ENCODE results near the gene HNRNPC. TPM values are rescaled to one million over a fixed set of nuclear protein-coding genes. Genes with fewer than 3 reads are reported as not detected.

Gene HNRNPC
- total RNA-seq, 3 donors from 2014 or later: 273 to 334 (median 312) TPM

DNA sequence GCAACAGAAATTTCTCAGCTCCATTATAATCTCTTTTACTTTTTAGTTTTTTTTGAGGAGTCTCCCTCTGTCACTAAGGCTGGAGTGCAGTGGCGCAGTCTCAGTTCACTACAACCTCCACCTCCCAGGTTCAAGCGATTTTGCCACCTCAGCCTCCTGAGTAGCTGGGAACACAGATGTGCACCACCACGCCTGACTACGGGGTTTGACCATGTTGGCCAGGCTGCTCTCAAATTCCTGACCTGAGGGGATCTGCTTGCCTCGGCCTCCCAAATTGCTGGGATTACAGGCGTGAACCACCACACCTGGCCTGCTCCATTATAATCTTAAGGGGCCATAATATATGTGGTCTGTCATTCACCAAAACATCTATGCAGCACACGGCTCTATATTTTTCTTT lies 23.4 kb downstream of the HNRNPC start:
- TF ChIP-seq, protein P1, sequence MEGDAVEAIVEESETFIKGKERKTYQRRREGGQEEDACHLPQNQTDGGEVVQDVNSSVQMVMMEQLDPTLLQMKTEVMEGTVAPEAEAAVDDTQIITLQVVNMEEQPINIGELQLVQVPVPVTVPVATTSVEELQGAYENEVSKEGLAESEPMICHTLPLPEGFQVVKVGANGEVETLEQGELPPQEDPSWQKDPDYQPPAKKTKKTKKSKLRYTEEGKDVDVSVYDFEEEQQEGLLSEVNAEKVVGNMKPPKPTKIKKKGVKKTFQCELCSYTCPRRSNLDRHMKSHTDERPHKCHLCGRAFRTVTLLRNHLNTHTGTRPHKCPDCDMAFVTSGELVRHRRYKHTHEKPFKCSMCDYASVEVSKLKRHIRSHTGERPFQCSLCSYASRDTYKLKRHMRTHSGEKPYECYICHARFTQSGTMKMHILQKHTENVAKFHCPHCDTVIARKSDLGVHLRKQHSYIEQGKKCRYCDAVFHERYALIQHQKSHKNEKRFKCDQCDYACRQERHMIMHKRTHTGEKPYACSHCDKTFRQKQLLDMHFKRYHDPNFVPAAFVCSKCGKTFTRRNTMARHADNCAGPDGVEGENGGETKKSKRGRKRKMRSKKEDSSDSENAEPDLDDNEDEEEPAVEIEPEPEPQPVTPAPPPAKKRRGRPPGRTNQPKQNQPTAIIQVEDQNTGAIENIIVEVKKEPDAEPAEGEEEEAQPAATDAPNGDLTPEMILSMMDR (IDR thresholded peaks at IDR 0.05): no peak
- no peaks in the 10 kb centered on the region for H3K4me1 ChIP-seq (ENCODE audit: low read depth)
- intact Hi-C loops (cut with DNase I, micrococcal nuclease): no loop called here
- DNase-seq: no peak
- no peak for ATAC-seq
- no peak overlapping the region for H3K4me3 ChIP-seq
- H3K9me3 ChIP-seq: no peaks in the 10 kb centered on the region
- peaks cover 4% of the 10 kb centered on the region for H3K36me3 ChIP-seq (ENCODE audit: low read depth)

DNA sequence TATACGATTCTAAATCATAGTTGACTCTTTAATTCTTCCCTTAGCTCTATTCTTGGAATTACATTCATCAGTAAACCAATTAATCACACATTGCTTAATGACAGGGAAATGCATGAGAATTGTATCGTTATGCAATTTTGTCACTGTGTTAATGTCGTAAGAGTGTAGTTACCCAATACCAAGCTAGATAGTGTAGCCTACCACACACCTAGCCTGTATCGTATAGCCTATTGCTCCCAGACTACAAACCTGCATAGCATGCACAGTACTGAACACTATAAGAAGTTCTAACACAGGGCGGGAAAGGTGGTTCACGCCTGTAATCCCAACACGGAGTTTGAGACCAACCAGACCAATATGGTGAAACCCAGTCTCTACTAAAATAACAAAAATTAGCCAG lies 24.7 kb downstream of the HNRNPC start:
- intact Hi-C loops (cut with DNase I, micrococcal nuclease): no loop called here
- H3K4me1 ChIP-seq (ENCODE audit: low read depth): no peaks in the 10 kb centered on the region
- TF ChIP-seq, protein P1 (IDR thresholded peaks at IDR 0.05): no peak
- no peaks in the 10 kb centered on the region for H3K9me3 ChIP-seq
- ATAC-seq (peak; percentile 39), DNase-seq (no peak)
- H3K4me3 ChIP-seq: no peak overlapping the region
- no peaks in the 10 kb centered on the region for H3K36me3 ChIP-seq (ENCODE audit: low read depth)

DNA sequence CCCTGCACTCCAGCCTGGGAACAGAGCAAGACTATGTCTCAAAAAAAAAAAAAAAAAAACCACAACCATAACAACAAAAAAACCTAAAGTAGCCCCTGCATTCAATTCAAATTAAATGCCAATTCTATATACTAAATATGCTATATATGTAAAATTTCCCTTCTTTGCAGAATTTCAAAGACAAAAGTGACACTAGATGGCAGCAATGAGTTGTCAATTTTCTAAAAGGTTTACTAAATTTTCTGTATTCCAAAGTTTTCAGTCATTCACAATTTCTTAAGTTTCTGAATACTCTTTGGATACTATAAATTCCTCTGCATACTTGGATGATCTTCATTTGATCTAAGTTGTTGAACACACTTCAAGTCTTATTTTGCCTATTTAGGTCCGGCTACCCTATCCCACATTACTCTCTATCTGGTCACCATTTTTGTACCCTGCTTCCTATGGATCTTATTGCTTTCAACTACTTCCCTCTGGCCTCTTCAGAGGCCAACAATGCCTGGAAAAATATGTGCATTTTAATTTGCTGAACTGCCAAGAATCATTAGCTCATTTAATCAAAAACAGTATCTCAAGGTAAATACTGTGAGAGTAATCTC lies 27.9 kb downstream of the HNRNPC start:
- H3K36me3 ChIP-seq (ENCODE audit: low read depth): peaks cover 4% of the 10 kb centered on the region
- intact Hi-C loops (cut with DNase I, micrococcal nuclease): no loop called here
- no peak for DNase-seq
- no peaks in the 10 kb centered on the region for H3K9me3 ChIP-seq
- peaks cover 6% of the 10 kb centered on the region for H3K4me1 ChIP-seq (ENCODE audit: low read depth)
- ATAC-seq: no peak
- no peak overlapping the region for H3K4me3 ChIP-seq
- TF ChIP-seq, protein P1 (IDR thresholded peaks at IDR 0.05): no peak

DNA sequence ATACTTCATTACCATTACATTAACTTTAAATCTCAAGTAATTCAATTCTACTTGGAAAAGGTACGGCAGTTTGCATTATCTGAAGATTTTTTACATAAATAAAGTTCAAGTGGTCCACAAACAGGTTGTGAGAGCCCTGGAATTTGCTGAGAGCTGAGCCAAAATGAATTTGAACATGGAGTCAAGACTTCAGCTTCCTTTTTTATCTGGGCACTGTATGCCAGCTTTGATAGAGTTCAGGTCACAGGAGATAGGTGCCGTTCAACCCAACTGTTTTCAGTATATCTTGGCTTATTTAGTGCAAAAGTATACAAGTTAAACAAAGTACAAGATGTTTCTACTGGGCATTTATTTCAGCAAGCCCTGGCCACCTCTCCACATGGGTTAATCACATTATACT lies 28.8 kb downstream of the HNRNPC start:
- H3K9me3 ChIP-seq: no peaks in the 10 kb centered on the region
- intact Hi-C loops (cut with DNase I, micrococcal nuclease): no loop called here
- ATAC-seq (no peak), DNase-seq (no peak)
- H3K36me3 ChIP-seq (ENCODE audit: low read depth): peaks cover 4% of the 10 kb centered on the region
- no peak overlapping the region for H3K4me3 ChIP-seq
- TF ChIP-seq, protein P1 (IDR thresholded peaks at IDR 0.05): no peak
- H3K4me1 ChIP-seq (ENCODE audit: low read depth): peaks cover 6% of the 10 kb centered on the region

DNA sequence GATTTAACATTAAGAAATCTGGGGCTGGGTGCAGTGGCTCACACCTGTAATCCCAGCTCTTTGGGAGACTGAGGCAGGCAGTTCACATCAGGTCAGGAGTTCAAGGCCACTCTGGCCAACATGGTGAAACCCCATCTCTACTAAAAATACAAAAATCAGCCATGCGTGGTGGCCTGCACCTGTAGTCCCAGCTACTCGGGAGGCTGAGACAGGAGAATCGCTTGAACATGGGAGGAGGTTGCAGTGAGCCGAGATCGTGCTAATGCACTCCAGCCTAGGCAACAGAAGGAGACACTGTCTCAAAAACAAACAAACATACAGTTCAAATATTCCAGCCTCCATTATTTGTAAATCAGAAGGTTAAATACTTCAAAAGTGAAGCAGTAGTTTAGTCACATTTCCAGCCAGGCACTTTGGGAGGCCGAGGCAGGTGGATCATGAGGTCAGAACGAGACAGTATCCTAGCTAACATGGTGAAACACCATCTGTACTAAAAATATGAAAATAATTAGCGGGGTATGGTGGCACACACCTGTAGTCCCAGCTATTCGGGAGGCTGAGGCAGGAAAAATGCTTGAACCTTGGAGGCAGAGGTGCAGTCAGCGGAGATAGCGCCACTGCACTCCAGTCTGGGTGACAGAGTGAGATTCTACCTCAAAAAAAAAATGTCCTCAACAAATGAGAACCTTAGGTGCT lies 30.3 kb downstream of the HNRNPC start:
- intact Hi-C loops (cut with DNase I, micrococcal nuclease): no loop called here
- no peak for ATAC-seq
- Histone ChIP-seq H3K36me3 (ENCODE audit: low read depth) (peaks cover 5% of the 10 kb centered on the region), H3K4me3 (no peak overlapping the region), H3K9me3 (no peaks in the 10 kb centered on the region), H3K4me1 (ENCODE audit: low read depth) (peaks cover 6% of the 10 kb centered on the region)
- TF ChIP-seq, protein P1 (IDR thresholded peaks at IDR 0.05): no peak
- DNase-seq: no peak

All from mucosa of descending colon (tissue), 3 donors.